Suppressor macrophage treated with lipopolysaccharide for 1 hour (primary cell): ENCODE measurements around the gene SLF2.
A peak's percentile ranks its signal among the peaks of the same experiment; 100 is the strongest.

Experiments
- DNase-seq, 3 donors: peaks; one replicate each; pipeline ENCODE4 v3.0.0-alpha.2; 2020 to 2022

Gene SLF2

DNA sequence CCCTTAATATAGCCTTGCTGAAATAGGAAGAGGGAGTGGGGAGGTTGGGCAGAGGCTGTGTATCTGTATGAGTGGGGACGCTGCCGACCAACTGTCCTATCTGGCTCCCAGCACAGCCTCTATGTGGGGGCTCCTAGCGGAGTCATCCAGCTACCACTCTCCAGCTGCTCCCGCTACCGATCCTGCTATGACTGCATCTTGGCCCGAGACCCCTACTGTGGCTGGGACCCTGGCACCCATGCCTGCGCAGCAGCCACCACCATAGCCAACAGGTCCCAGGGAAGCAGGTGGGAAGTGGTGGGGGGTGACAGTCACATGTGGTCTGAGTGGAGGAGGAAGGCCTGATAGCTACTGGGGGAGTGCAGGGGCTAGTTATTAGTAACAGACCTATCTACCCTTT is 67.9 kb downstream of the SLF2 start:
- DNase-seq, result no peak

DNA sequence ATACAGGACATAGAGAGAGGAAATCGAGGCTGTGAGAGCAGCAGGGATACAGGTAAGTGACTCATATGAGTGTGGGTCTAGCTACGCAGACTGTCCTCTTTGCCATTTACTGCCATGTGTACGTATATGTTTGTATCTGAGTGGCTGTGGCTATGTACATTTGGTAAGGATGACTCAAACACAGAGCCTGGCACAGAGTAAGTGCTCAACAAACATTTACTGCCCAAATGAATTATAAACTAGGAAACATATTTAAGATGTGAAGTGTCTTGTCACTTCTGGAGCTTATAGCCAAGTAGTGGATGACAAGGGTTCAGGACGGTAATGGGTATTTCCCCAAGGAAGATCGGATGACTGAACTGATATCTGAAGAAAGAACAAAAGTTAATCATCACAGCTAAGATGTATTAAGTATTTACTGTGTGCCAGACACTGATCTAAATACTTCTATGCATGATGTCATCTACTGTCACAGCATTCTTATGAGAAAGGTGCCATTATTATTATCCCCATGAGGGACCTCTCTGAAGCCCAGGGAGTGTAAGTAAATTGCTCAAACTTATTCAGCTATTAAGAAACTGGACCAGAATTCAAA is 68.5 kb downstream of the SLF2 start:
- DNase-seq, result no peak

DNA sequence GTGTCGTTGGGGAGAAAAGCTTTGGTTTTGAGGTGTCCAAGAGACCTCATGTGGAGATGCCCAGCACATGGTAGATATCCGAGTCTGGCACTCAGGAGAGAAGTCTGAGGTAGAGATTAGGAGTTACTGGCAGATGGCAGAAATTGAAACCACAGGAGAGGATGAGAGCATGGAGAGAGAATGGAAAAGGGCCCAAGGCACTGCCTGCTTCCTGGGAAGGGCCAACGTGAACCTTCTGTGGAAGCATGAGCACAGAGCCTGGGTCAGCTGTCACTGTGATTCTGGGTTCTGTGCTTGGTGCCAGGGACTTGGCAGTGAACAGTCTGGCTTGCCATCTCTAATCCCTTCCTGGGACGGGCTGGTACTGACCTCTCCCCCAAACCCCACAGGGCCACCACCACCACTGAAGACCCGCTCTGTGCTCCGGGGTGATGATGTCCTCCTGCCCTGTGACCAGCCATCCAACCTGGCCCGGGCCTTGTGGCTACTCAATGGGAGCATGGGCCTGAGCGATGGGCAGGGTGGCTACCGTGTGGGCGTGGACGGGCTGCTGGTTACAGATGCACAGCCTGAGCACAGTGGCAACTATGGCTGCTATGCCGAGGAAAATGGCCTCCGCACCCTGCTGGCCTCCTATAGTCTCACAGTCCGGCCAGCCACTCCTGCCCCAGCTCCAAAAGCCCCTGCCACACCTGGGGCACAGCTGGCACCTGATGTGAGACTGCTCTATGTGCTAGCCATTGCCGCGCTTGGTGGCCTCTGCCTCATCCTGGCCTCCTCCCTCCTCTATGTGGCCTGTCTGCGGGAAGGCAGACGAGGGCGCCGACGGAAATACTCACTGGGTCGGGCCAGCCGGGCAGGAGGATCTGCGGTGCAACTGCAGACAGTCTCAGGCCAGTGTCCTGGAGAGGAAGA is 70.4 kb downstream of the SLF2 start:
- no peak for DNase-seq

DNA sequence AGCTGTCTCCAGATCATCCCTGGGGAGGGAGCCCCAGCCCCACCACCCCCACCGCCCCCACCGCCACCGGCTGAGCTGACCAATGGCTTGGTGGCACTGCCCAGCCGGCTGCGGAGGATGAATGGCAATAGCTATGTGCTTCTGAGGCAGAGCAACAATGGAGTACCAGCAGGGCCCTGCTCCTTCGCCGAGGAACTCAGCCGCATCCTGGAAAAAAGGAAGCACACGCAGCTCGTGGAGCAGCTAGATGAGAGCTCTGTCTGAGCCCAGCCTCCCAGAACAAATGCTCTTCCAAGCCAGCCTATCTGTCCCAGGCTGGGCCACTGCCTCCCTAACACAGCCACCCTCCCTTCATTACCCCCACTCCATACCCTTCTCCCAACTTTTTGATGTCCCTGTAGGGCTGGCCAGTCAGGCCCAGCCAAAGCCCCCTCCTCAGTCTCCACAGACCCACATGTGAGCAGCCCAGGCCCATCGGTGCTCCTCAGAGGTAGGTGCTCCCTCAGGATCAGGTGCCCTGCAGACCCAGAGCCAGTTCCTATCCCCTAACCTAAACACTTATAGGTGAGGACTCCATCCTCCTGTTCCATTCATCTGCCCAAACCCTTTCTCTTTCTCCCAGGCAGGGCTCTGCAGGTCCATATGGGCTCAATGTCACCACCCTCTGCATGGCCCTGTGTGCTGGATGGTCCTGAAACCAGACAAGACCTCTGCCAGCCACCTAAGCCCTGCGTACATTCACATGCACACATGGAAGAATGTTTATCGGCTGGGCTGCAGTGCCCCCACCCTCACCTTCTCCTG is 71.3 kb downstream of the SLF2 start:
- no peak for DNase-seq

DNA sequence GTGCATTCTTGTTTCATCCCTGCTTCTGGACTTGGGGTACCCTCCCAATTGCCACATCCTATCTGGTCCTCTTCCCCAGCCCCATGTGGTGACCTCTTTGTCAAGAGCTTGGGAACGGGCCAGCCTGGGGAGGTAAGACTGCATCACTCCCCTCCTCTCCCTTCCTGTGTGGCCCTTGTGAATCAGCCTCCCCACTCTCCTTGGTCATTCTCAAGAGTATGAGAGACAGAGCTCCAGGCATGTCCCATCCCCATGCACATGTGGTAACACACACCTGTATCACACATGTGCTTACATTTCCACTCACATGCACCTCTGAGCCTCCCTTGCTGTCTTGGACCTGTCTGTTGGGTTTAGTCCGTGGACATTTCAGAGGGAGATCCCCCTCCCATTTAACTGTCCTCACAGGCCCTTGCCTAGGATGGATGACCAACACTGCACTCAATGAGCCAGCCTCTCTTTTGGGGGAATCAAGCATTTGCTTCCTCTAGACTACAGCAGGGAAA is 72.0 kb downstream of the SLF2 start:
- DNase-seq, result no peak

DNA sequence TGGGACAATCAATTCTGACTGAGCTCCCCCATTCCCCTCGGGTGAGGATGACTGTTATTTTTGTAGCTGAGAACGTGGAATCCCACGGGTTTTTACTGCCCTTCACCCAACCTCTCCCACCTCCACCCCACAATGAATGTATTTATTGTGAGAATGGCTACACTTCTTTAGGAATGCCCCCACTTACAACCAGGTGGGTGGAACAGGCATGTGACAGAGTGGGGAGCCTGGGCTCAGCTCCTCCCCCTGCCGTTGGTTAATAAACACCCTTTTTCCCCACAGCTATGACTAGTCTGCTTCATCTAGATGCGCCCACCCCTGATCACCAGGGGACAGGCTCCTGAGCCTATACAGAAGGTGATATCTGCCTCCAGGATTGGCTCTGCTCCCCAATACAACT is 72.6 kb downstream of the SLF2 start:
- peak in 2 of 3 donors; percentile 20 to 22 for DNase-seq

DNA sequence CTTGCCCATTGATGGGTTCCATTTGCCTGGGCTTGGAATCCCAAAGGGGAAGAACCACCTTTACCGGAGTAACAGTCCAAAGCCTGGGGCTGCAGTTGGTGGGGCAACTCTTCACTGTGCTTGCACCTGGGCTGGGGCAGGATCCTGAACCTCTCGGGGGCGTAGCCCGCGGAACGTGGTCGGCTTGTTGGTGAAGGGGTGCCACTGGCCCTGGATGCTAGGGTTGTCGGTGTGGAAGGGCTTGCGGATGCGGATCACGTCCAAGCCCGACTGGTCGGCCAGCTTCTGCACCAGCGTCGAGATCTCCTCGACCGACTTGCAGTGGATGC is 73.8 kb downstream of the SLF2 start:
- no peak for DNase-seq

DNA sequence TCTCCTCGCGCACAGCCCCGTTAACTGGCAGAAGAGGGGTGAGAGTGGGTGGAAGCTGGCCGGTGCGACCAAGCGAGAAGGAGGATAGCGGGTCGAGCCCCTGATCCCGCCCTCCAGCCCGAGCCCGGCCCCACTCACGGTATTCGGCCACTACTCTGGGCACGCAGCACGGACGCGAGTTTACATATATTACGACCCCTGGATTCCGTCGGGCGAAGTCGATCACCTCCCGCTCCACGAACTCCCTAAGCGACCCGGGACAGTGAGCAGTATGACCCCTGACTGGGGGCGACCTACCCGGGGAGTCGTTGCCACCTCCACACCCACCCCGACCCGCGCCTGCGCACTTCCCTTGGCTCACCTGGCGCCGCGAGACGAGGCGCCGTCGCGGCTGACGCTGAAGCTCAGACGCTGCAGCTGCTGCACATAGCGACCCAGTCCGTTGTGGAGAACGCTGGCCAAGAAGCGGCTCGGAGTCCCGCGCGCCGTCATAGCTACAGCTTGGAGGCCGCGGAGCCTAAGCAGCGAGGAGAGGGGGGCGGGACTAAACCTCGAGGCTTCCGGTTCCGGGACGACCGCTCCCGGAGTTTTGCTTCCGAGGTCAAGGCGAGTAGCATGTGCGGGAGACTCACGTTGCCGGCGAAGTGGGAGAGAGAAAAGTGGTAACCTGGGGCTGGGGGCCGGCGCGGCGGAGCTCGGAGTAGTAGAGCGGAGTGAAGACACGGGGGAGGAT is 74.4 kb downstream of the SLF2 start, which contains the start of the genes MRPL43 and TWNK:
Gene MRPL43 (minus strand): TSS at position 546 of the 733 bp plus-strand sequence. CDS start 54 bp downstream, at position 492.
Gene TWNK (plus strand): TSS at position 592 of the 733 bp plus-strand sequence. CDS start 668 bp downstream, outside the sequence.
- peak; percentile 84 to 92 (median 89) for DNase-seq

DNA sequence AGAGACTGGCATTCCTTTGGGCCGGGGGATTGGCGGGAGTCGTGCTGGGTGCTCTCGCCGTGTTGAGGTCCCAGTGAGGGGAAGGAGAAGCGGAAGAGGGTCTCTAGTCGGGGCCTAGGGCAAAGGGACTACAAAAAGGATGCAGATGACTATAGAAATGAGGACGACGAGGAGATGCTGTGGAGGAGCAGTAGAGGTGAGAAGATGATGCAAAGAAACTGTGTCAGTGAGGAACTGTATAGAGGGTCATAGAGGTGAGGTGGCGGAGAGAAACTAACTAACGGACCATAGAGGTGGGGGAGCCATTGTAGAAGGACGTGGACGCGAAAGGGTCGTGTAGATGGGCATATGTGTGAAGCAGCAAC is 74.9 kb downstream of the SLF2 start:
- no peak for DNase-seq

DNA sequence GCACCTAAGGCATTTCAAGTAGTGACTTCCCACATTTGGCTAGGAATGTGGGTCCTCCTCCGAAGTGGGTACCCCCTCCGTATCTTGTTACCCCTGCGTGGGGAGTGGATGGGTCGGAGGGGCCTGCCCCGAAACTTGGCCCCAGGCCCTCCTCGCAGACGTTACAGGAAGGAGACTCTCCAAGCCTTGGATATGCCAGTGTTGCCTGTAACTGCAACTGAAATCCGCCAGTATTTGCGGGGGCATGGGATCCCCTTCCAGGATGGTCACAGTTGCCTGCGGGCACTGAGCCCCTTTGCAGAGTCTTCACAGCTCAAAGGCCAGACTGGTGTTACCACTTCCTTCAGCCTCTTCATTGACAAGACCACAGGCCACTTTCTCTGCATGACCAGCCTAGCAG is 75.4 kb downstream of the SLF2 start:
- DNase-seq, result no peak

DNA sequence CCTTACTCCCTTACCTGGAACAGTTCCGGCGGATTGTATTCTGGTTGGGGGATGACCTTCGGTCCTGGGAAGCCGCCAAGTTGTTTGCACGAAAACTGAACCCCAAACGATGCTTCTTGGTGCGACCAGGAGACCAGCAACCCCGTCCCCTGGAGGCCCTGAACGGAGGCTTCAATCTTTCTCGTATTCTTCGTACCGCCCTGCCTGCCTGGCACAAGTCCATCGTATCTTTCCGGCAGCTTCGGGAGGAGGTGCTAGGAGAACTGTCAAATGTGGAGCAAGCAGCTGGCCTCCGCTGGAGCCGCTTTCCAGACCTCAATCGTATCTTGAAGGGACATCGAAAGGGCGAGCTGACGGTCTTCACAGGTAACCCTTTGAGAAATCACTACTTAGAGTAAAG is 76.3 kb downstream of the SLF2 start:
- no peak for DNase-seq

DNA sequence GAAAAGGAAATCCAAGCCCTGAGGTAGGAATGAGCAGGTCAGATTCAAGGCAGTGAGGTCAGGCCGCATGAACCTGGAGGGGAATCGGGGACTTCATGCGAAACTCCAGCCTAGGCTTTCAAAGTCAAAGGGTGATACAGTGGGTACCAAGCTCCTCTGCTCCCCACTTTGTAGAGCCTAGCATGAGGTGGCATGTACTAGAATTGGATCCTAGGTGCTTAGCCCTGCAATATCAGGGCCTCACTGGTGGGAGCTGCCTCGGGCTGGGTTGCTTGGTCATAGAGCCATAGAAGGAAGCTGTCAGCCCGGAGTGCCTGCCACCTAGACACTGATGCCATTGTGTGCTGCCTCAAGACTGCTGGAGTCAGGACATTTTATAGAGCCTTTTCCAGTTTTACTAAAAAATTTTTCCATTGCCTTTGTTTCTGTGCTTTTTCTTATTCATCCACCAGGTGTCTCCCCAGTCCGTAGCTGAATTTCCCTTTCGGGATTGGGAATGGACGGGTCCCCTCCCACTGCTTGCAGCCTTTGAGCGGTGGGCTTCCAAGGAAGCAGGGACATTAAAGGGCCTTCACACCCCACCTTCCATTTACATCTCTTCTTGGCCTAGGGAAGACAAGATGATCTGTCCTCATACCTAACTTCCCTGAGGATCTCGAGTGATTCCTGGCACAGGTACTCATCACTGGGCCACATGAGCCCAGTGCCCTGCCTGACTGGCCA is 81.4 kb downstream of the SLF2 start:
- DNase-seq, result peak; percentile 31 to 40 (median 31)

DNA sequence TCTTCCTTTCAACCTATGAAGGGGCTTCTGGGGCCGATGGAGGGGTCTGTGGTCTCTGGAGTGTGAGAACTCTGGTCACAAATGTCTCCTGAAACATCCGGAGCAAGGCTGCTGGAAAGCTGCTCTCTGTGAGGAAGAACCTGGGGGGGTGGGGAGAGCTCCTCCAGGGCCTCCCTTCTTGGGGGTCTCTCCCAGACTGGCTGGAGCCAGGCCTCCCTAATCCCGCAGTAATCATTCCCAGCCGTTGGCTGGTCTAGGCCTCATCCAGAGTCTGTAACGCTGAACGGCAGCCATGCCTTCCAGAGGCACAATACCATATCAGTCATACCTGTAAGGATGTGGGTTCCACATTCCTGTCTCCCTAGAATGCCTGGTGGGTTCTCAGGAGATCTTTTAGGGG is 82.4 kb downstream of the SLF2 start:
- DNase-seq, result no peak

DNA sequence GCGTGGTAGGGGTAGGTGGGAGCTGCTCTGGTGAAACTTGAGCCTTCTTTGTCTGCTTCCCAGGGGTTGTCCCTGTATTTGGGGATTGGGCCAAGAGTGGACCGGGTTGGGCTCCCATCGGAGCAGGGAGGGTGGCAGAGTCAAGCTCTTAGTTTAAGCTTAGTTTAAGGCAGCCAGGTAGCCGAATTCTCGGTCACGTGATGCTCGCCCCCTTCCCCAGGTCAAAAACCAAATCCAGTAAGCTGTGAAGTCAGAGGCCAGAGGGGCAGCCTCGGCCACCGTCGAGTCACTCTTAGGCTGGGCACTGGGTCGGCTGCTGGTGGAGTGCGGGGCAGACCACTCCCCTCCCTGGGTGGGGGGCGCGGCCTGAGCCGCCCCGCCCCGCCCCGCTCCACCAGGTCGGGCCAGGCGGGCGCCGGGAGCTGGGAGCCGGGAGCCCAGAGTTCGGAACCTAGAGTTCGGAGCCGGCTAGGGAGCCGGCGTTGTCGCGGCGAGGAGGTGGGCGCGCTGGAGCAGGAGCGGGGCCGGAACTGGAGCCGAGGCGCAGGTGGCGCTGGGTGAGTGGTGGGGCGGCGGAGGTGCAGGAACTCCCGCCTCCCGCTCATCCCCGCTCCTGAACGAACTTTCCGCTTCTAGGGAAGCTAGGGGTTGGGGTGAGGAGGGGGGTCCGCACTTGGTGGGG is 84.1 kb downstream of the SLF2 start:
- peak in 2 of 3 donors; percentile 20 to 51 for DNase-seq

DNA sequence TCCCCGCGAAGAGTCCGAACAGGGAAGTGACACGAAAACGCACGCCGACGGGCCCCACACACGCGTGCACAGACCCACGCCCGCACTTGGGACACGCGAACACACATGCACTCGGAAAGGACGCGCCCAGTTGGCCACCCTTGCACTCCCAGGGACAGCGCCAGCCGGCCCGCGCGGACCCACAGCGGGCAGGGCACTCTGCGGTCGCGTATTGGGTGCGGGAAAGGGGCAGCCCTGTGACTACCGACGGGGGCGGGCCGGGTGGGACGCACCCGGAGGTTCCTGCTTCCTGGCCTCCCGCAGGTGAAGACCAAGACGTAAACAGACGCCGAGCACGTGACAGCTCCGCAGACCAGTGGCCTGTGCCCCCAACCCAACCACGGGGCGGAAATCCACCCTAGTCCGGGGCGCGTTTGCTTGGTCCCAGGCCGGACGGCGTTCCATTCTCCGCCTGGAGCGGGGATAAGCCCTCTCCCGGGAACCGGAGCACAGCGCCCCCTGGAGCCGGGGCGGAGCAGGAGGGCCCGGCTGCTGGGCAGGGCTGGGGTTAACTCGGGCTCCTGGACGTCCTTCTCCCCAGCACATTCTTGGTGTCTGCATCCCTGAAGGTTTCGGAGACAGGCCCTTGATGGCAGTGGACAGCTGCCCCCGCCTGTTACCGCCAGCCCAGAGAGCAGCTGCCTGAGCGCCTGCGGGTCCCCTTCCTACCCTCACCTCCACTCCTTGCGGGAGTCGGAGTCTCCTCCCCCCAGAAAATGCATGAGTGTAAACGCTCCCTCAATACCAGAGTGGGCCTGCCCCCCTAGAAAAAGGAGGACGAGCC is 84.8 kb downstream of the SLF2 start:
- DNase-seq, result peak; percentile 80 to 95 (median 88)

DNA sequence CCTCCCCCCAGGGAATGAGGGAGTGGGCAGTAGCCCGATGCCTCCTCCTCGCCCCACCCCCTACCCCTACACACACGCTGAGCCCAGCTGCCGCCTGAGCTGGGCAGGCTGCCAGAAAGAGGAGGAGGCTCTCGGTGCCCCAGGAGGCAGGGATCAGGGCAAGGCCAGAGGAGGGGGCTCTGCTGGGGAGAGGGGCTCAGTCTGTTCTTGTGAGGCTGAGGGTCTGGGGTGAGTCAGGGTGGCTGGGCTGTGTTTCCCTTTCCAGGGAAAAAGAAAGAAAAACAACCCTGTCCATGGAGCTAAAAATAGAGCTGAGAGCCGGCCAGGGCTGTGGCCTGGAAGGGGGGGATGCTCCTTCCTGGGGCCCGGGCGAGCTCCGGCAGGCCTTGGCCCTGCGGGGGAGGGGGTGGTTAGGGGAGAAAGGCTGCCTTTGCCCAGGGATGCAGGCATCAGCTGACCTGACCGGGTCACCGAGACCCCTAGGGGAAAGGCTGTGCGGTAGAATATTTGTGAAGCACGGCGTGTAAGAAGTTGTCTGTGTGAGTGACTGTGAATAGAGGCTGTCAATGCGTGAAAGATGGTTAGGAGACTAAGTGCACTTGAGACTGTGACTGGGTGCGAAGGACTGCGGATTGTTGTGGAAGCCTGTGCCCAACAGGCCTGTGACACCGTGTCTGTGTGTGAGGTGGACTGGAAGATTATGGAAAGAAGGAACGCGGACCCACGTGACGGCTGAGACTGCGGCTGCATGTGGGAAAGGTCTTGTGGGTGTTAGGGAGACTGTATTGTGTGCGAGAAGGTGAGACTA is 85.6 kb downstream of the SLF2 start:
- peak; percentile 59 to 81 (median 64) for DNase-seq

DNA sequence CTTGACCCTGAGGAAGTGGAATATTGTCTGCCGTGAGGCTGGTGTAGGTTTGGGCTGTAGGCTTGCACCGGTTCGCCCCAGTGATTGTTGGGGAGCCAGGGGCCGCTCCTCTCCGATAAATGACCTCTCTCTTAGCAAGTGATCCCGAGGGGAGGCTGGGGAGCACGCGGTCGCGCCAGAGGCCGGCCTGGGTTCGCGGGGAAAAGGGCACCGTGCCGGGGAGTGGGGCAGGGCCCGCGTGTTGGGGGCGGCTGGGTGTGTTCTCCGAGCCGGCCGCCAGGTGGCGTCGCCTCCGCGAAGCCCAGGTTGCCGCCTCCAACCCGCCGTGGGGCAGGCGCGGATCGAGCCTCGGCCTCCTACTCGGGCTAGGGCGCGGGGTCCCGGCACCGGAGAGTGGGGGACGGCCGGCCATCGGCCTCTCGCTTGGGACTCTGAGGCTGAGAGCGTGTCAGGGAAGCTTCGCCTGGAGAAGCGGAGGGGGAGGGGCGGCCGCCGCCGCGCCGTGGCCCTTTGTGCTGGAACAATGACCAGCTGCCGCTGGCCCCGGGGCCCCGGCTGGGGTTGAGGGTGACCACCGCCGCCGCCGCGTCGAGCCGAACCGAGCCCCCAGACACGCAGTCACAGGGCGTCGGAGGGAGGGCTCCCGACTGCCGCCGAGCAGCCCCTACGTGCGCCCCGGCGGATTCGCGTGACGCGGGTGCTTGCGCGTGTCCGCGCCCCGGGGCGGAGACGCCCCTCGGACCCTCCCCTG is 86.4 kb downstream of the SLF2 start:
- peak; percentile 76 to 92 (median 83) for DNase-seq

DNA sequence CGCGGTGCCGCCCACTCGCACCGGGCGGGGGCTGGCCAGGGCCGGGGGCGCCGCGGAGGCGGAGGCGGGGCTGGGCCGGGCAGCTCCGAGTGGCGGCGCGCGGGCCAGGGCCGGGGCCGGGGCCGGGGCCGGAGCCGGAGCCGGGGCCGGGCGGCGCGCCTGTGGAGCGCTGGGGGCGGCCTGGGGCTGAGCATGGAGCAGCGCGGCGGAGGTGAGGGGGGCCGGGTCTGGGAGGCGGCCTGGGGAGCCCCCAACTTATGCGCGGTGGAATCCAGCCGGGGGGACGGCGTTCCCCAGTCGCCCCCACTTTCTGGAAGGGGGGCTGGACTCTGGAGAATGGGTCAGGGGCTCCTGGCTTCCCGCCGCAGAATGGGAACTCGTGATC is 87.0 kb downstream of the SLF2 start, which contains the start of gene LZTS2:
Gene LZTS2 (plus strand): TSS at position 67 of the 385 bp plus-strand sequence. CDS start 2,731 bp downstream, outside the sequence.
- DNase-seq, result no peak
